Measurements from ENCODE around the gene OR4C46. TPM values are rescaled to one million over a fixed set of nuclear protein-coding genes. Genes with fewer than 3 reads are reported as not detected.
"Not testable (repeated sequence)": the region's sequence is repeated elsewhere in the genome, so short reads cannot be mapped to it uniquely, and the experiment has no call there.

The OR4C46 gene
- not detected for total RNA-seq
- polyA plus RNA-seq: not detected
- long read RNA-seq, donor 1: 0 reads
- long read RNA-seq, donor 2: 0 reads

GRCh38 chr11:54603898-54604297 is at the start of gene OR4C46:
Gene OR4C46, minus strand, starts transcription at chr11:54603998. Its CDS starts 0 bp downstream, at chr11:54603998.
- H3K4me3 ChIP-seq: no peak within 1 kb of the TSS
- TF ChIP-seq POLR2A (IDR thresholded peaks at IDR 0.05) (no peak), POLR2AphosphoS5 (IDR thresholded peaks at IDR 0.05) (no peak), CTCF (IDR thresholded peaks at IDR 0.05 in 8 of 11, conservative IDR thresholded peaks at IDR 0.05 in 3 of 11) (no peak)
- 41 to 67% (median 47%) methylated on average over 1 of the region's 1 CpG for WGBS, 5 donors
- no peak for DNase-seq
- H3K27ac ChIP-seq: no peak within 1 kb of the TSS
- no peaks in the 10 kb centered on the region for H3K36me3 ChIP-seq
- no peaks in the 10 kb centered on the region for H3K4me1 ChIP-seq
- intact Hi-C loops (cut with DNase I; ENCODE audit: low total_unique reads): no loop called here
- H3K9me3 ChIP-seq: peaks cover 0 to 67% (median 28%) of the 10 kb centered on the region in 8 donors
- H3K27me3 ChIP-seq (replicated peaks in 1 of 7): no peaks in the 10 kb centered on the region

GRCh38 chr11:54645606-54646005 is 41.8 kb upstream of the OR4C46 start:
- H3K4me1 ChIP-seq; H3K36me3 ChIP-seq; H3K27ac ChIP-seq; H3K4me3 ChIP-seq; H3K27me3 ChIP-seq (replicated peaks in 1 of 7); DNase-seq; intact Hi-C loops (cut with DNase I; ENCODE audit: low total_unique reads): not testable (repeated sequence)
- 65 to 74% (median 69%) methylated on average over 8 of the region's 8 CpGs for WGBS, 5 donors
- peaks cover 0 to 76% (median 57%) of the 10 kb centered on the region in 8 donors for H3K9me3 ChIP-seq

GRCh38 chr11:54561439-54561838 is 42.4 kb downstream of the OR4C46 start:
- DNase-seq; H3K27me3 ChIP-seq (replicated peaks in 1 of 7); H3K27ac ChIP-seq; H3K4me1 ChIP-seq; H3K36me3 ChIP-seq; H3K4me3 ChIP-seq; intact Hi-C loops (cut with DNase I; ENCODE audit: low total_unique reads): not testable (repeated sequence)
- WGBS, 5 donors: 55 to 63% (median 61%) methylated on average over 3 of the region's 3 CpGs
- H3K9me3 ChIP-seq: peaks cover 5 to 93% (median 83%) of the 10 kb centered on the region in 8 donors

GRCh38 chr11:54558919-54559318 is 44.9 kb downstream of the OR4C46 start:
- Histone ChIP-seq H3K9me3 (peaks cover 5 to 96% (median 82%) of the 10 kb centered on the region in 8 donors), H3K4me3 (no peak overlapping the region), H3K36me3 (no peaks in the 10 kb centered on the region), H3K4me1 (no peaks in the 10 kb centered on the region), H3K27ac (no peak overlapping the region), H3K27me3 (replicated peaks in 1 of 7) (no peaks in the 10 kb centered on the region)
- TF ChIP-seq CTCF (IDR thresholded peaks at IDR 0.05 in 8 of 11, conservative IDR thresholded peaks at IDR 0.05 in 3 of 11) (no peak), POLR2AphosphoS5 (IDR thresholded peaks at IDR 0.05) (no peak), POLR2A (IDR thresholded peaks at IDR 0.05) (no peak)
- WGBS, 5 donors: 41 to 64% (median 47%) methylated on average over 3 of the region's 3 CpGs
- intact Hi-C loops (cut with DNase I; ENCODE audit: low total_unique reads): no loop called here
- DNase-seq: no peak

GRCh38 chr11:54558407-54558806 is 45.4 kb downstream of the OR4C46 start:
- Histone ChIP-seq H3K27me3 (replicated peaks in 1 of 7) (no peaks in the 10 kb centered on the region), H3K27ac (no peak overlapping the region), H3K4me3 (no peak overlapping the region), H3K36me3 (no peaks in the 10 kb centered on the region), H3K4me1 (no peaks in the 10 kb centered on the region), H3K9me3 (peaks cover 5 to 94% (median 81%) of the 10 kb centered on the region in 8 donors)
- 56 to 81% (median 67%) methylated on average over 3 of the region's 3 CpGs for WGBS, 5 donors
- TF ChIP-seq POLR2AphosphoS5 (IDR thresholded peaks at IDR 0.05) (no peak), CTCF (IDR thresholded peaks at IDR 0.05 in 8 of 11, conservative IDR thresholded peaks at IDR 0.05 in 3 of 11) (no peak), POLR2A (IDR thresholded peaks at IDR 0.05) (no peak)
- intact Hi-C loops (cut with DNase I; ENCODE audit: low total_unique reads): no loop called here
- DNase-seq: no peak

Other genes starting within 250 kb of the OR4C46 start
- gene OR4A5, start 102.8 kb upstream of the OR4C46 start, total RNA-seq: not detected
- gene OR4A5, start 102.8 kb upstream of the OR4C46 start, polyA plus RNA-seq: not detected

Measured in spleen (tissue), 13 donors.